Mononuclear cell (primary cell): ENCODE results near the gene NHSL1. TPM values are rescaled to one million over a fixed set of nuclear protein-coding genes. Genes with fewer than 3 reads are reported as not detected.

ENCODE experiments used
- H3K27me3 ChIP-seq: 2 replicates; pipeline ENCODE4 v1.6.0; 2011; ENCODE audit warnings: low read length, control low read depth; ENCODE audit not compliant: insufficient read depth
- H3K4me1 ChIP-seq: 2 replicates; pipeline ENCODE4 v1.5.1; 2011; ENCODE audit warnings: mild to moderate bottlenecking, low read length, control low read depth; ENCODE audit not compliant: insufficient read depth
- H3K4me3 ChIP-seq: 2 replicates; pipeline ENCODE4 v1.5.1; 2011; ENCODE audit warnings: mild to moderate bottlenecking, low read length, moderate library complexity
- H3K9me3 ChIP-seq: 2 replicates; pipeline ENCODE4 v1.5.1; 2011; ENCODE audit warnings: low read depth, mild to moderate bottlenecking, control low read depth, low read length
- total RNA-seq: library from RNA; depleted of rRNA; stranded (reverse); fragments of >200 nt; gene quantifications from one replicate; pipeline ENCODE4 v1.2.3, GENCODE V29; 2012

NHSL1 gene
- total RNA-seq, 1 donor = 0.63 TPM

GRCh38 chr6:138403801-138404665 lies 95.3 kb downstream of the NHSL1 start, which contains the start of gene HEBP2:
TSS of gene HEBP2 (plus strand) at chr6:138404223. CDS start at chr6:138404496, 273 bp downstream.
- H3K4me3 ChIP-seq = peak within 1 kb of the TSS; percentile 70
- no peaks in the 10 kb centered on the region for H3K9me3 ChIP-seq
- H3K4me1 ChIP-seq = peaks cover 18% of the 10 kb centered on the region
- H3K27me3 ChIP-seq = no peaks in the 10 kb centered on the region

- H3K4me3 ChIP-seq = peak overlapping the region; percentile 70
- H3K9me3 ChIP-seq = no peaks in the 10 kb centered on the region
- H3K4me1 ChIP-seq = peaks cover 18% of the 10 kb centered on the region
- no peaks in the 10 kb centered on the region for H3K27me3 ChIP-seq
Observed at GRCh38 chr6:138403324-138403800, 95.9 kb downstream of the NHSL1 start.

- H3K4me1 ChIP-seq = peaks cover 18% of the 10 kb centered on the region
Observed at GRCh38 chr6:138402838-138403187, 96.5 kb downstream of the NHSL1 start.

GRCh38 chr6:138401960-138402837 lies 97.1 kb downstream of the NHSL1 start:
- Histone ChIP-seq H3K4me3 (no peak overlapping the region), H3K27me3 (no peaks in the 10 kb centered on the region), H3K9me3 (no peaks in the 10 kb centered on the region), H3K4me1 (peaks cover 18% of the 10 kb centered on the region)

More at GRCh38 chr6:138402838-138403187, 96.5 kb downstream of the NHSL1 start:
- Histone ChIP-seq H3K4me3 (no peak overlapping the region), H3K9me3 (no peaks in the 10 kb centered on the region), H3K27me3 (no peaks in the 10 kb centered on the region)

- Histone ChIP-seq H3K27me3 (no peaks in the 10 kb centered on the region), H3K4me1 (peaks cover 16% of the 10 kb centered on the region), H3K9me3 (no peaks in the 10 kb centered on the region), H3K4me3 (no peak overlapping the region)
Observed at GRCh38 chr6:138400326-138400725, 99.0 kb downstream of the NHSL1 start.

- Histone ChIP-seq H3K9me3 (no peaks in the 10 kb centered on the region), H3K4me3 (no peak overlapping the region), H3K4me1 (peaks cover 16% of the 10 kb centered on the region), H3K27me3 (no peaks in the 10 kb centered on the region)
Observed at GRCh38 chr6:138397128-138398122, 101.9 kb downstream of the NHSL1 start.

- no peaks in the 10 kb centered on the region for H3K27me3 ChIP-seq
- H3K4me1 ChIP-seq = peaks cover 16% of the 10 kb centered on the region
- no peaks in the 10 kb centered on the region for H3K9me3 ChIP-seq
- no peak overlapping the region for H3K4me3 ChIP-seq
Observed at GRCh38 chr6:138396709-138397108, 102.6 kb downstream of the NHSL1 start.

- Histone ChIP-seq H3K27me3 (no peaks in the 10 kb centered on the region), H3K4me1 (peaks cover 16% of the 10 kb centered on the region), H3K4me3 (no peak overlapping the region), H3K9me3 (no peaks in the 10 kb centered on the region)
Observed at GRCh38 chr6:138393871-138394783, 105.2 kb downstream of the NHSL1 start.

GRCh38 chr6:138389551-138389950 lies 109.7 kb downstream of the NHSL1 start:
- H3K4me3 ChIP-seq = no peak overlapping the region
- H3K9me3 ChIP-seq = no peaks in the 10 kb centered on the region
- peaks cover 9% of the 10 kb centered on the region for H3K4me1 ChIP-seq
- H3K27me3 ChIP-seq = no peaks in the 10 kb centered on the region

- Histone ChIP-seq H3K27me3 (no peaks in the 10 kb centered on the region), H3K9me3 (no peaks in the 10 kb centered on the region), H3K4me1 (no peaks in the 10 kb centered on the region), H3K4me3 (no peak overlapping the region)
Observed at GRCh38 chr6:138387577-138388368, 111.5 kb downstream of the NHSL1 start.

- Histone ChIP-seq H3K4me1 (no peaks in the 10 kb centered on the region), H3K9me3 (no peaks in the 10 kb centered on the region), H3K4me3 (no peak overlapping the region), H3K27me3 (no peaks in the 10 kb centered on the region)
Observed at GRCh38 chr6:138386897-138387296, 112.4 kb downstream of the NHSL1 start.

- Histone ChIP-seq H3K27me3 (no peaks in the 10 kb centered on the region), H3K4me1 (no peaks in the 10 kb centered on the region), H3K9me3 (no peaks in the 10 kb centered on the region), H3K4me3 (no peak overlapping the region)
Observed at GRCh38 chr6:138383776-138384175, 115.5 kb downstream of the NHSL1 start.
